GM12892 (cell line): ENCODE measurements around the gene RHEX.

Experiments used
- POLR2A ChIP-seq: IDR thresholded peaks from 2 replicates; pipeline ENCODE4 v1.6.1; 2011; ENCODE audit warnings: low read depth, low read length, control low read depth
- POLR2AphosphoS5 ChIP-seq: IDR thresholded peaks from 2 replicates; pipeline ENCODE4 v1.6.1; 2011; ENCODE audit warnings: low read depth, low read length, control low read depth
- TAF1 ChIP-seq: IDR thresholded peaks from 2 replicates; pipeline ENCODE4 v1.6.1; 2011; ENCODE audit warnings: low read depth, mild to moderate bottlenecking, control low read depth, low read length, borderline replicate concordance

DNA sequence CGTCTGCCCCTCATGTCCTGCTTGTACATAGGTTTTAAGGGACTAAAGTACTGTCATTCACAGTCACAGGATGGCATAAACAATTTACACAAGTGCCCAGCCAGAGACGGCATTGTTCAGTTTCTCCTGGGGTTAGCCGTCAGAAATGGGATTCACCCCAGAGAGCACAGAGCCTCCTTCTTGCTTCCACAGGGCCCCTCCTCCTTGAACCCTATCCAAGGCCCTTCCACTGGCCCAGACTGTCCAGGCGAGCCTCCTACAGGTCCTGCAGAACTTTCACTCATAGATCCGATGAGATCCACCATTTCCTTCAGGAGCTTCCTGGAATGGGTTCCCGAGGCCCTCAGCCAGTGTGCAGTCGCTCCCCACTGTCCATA is 54.2 kb downstream of the RHEX start:
- no peak for TF ChIP-seq POLR2AphosphoS5
- TF ChIP-seq POLR2A = no peak
- TF ChIP-seq TAF1 = no peak
